PFSK-1 (cell line): ENCODE results near the gene GNAZ.

Experiments
- POLR2AphosphoS5 ChIP-seq: IDR thresholded peaks from 2 replicates; pipeline ENCODE4 v1.6.1; 2012; ENCODE audit warnings: low read depth, mild to moderate bottlenecking, control low read depth, low read length, moderate library complexity
- REST ChIP-seq, 2 experiments: IDR thresholded peaks; 2 replicates each; pipeline versions ENCODE4 v1.6.1 to v1.8.0; 2011 to 2012; ENCODE audit warnings: low read depth in 2 of 2, low read length in 2 of 2, control low read depth in 1 of 2, inconsistent platforms in 1 of 2, mild to moderate bottlenecking in 1 of 2, moderate library complexity in 1 of 2; ENCODE audit not compliant: insufficient read depth in 1 of 2
- SIN3A ChIP-seq: IDR thresholded peaks from 2 replicates; pipeline ENCODE4 v1.6.1; 2012; ENCODE audit warnings: mild to moderate bottlenecking, low read length, moderate library complexity, borderline replicate concordance; ENCODE audit not compliant: insufficient read depth
- TAF1 ChIP-seq: IDR thresholded peaks from 2 replicates; pipeline ENCODE4 v1.6.1; 2012; ENCODE audit warnings: low read length, control low read depth, borderline replicate concordance; ENCODE audit not compliant: insufficient read depth

- TF ChIP-seq REST (IDR thresholded peaks at IDR 0.05; ENCODE audit: insufficient read depth in 1 of 2, low read depth in 2 of 2, low read length in 2 of 2) (no peak), SIN3A (no peak), POLR2AphosphoS5 (no peak), TAF1 (no peak)
Observed at GRCh38 chr22:23122992-23123803, 52.9 kb downstream of the GNAZ start.
